ENCODE data around the gene GNAT3. TPM values are rescaled to one million over a fixed set of nuclear protein-coding genes. Genes with fewer than 3 reads are reported as not detected.

GNAT3 gene
- total RNA-seq (2022; extraction: Qiagen RNA extraction): not detected in 5 replicates

GRCh38 chr7:80511964-80512363 is at the start of gene GNAT3:
TSS of gene GNAT3 (minus strand) at chr7:80512064. CDS start at chr7:80511926, 138 bp downstream.

Other genes starting within 250 kb of the GNAT3 start
- gene CD36, start 126.6 kb upstream of the GNAT3 start, total RNA-seq (2022; extraction: Qiagen RNA extraction): 0.10 to 0.43 TPM (median 0.19 TPM) in 4 of 5 replicates, not detected in the other

Measured in A549 treated with Hydrocortisone at 1 μM for 4 hours (cell line).